Superior temporal gyrus (tissue), 1 donor: ENCODE measurements around the gene TANGO2.
A peak's percentile ranks its signal among the peaks of the same experiment; 100 is the strongest.

Experiments used
- DNase-seq: peaks from one replicate; pipeline ENCODE4 v3.0.0-alpha.2; 2016; ENCODE audit errors: extremely low spot score

The TANGO2 gene, protein sequence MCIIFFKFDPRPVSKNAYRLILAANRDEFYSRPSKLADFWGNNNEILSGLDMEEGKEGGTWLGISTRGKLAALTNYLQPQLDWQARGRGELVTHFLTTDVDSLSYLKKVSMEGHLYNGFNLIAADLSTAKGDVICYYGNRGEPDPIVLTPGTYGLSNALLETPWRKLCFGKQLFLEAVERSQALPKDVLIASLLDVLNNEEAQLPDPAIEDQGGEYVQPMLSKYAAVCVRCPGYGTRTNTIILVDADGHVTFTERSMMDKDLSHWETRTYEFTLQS

GRCh38 chr22:20020533-20021195 lies at the start of gene TANGO2:
TSS of gene TANGO2 (plus strand) at chr22:20021110. CDS start at chr22:20036799, 15,689 bp downstream.
- DNase-seq = peak; percentile 91

DNA sequence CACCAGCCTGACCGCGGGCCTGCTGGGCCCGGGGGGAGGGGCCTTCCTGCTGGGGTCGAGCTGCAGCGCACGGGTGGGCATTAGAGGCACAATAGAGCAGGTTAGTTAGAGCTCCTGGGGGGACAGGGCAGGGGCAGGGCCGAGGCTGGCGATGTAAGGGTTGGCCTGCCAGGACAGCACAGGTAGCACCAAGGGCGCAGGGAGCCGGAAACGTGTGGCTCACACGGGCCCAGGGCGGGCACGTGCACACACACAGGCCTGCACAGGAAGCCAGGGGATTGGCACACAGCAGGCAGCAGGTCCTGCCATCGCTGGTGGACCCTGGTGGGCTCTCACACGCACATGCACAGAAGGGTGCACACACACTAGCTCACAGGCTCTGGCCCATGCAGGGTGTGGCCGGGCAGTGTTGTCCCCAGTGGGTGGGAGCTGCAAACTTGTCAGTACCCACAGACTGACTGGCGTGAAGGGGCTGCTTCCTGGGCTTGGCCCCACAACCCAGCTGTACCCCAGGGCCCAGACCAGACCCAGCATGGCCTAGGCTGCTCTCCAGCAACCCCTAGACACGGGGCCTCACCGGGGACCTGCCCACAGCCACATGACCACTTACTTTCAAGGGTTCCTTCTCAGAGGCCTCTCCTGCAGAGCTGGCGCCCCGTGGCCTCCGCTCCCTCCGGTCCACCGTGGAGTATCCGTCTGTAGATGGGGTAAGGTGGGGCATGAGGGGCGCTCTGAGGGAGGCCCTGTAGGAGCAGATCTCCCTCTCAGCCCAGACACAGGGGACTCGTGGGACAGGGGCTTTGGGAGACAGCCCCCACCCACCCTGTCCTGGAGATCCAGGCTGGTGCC lies 49.4 kb upstream of the TANGO2 start:
- DNase-seq = no peak

DNA sequence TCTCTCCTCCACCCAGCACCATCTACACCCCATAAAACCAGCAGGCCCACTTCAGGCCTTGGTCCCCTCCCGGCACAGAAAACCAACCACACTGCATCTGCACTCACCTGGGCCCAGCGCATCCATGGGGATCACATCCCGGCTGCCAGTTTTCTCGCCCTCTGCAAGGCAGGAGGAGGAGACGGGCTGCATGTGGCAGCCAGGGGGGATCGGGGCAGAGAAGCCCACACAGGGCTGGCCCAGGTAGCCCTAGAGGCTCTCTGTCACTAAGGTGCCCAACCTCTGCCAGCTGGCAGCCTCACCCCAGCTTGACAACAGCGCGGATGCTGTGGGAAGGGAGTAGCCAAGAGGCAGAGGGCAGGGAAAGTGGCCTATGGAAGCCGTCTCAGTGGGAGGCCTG lies 48.7 kb upstream of the TANGO2 start:
- DNase-seq = no peak

DNA sequence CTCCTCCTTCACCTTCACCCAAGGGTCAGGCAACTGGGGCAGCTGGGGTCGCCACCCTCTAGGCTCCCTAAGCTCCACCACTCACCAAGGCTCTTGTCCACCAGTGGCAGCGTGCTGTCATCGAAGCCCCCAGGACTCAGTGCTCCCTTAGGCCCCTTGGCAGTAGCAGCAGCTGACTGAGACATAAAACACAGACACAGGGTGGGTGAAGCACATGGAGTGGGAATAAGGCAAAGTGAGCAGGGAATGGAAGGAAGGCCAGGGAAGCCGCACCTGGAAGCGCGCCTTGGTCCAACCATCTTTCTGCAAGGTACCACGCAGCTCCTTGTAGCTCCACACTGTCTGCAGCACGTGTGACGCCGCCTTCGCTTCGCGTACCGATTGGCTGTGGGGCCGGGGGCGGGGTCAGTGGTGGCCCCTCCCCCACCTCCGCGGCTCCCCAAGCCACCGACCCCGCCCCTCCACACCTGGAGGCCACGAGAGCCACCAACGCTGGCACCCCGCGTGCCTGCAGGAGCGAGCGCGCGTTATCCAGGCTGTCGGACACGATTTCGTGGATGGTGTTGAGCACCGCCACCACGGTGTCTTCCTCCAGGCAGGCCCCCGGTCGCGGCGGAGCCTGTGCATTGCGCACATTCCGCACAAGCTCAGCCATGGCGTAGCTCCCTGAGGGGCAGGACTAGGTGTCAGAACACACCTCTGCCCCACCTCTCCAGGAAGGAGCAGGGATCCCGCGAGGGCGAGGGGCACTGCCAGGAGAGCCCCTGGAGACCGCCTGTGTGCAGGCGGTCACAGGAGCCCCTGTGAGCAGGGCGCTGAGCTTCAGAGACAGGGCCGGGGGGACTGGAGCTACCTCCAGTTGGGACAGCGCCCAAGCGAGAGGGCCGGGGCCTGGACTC lies 48.0 kb upstream of the TANGO2 start:
- no peak for DNase-seq

- DNase-seq = no peak
Measured at GRCh38 chr22:19973551-19974267, 47.2 kb upstream of the TANGO2 start.

DNA sequence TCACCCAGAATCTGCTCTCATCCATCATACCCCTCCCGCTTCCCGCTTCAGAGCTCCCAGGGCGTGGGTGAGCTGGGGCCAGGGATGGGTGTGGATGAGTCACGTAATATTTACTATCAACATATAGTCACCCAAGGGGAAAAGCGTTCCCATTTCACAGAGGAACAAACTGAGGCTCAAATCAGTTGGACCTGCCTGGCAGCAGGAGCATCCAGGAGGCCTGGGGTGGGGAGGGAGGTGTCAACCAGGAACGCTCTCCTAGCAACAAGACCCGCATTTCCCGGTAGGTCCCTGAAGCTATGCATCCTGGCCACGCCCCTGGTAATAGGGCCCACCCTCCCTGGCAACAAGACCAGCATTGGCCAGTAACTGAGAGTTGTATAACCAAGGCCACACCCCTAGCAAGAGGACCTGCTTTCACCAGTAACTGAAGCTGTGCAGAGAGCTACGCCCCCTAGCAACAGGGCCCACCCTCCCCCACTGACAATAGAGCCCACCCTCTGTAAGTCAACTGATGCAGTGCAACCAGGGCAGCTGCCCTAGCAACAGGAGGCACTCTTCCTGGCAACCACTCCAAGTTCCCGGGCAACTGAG lies 46.5 kb upstream of the TANGO2 start:
- DNase-seq = no peak

- DNase-seq = no peak
Measured at GRCh38 chr22:19974935-19975706, 45.8 kb upstream of the TANGO2 start.

DNA sequence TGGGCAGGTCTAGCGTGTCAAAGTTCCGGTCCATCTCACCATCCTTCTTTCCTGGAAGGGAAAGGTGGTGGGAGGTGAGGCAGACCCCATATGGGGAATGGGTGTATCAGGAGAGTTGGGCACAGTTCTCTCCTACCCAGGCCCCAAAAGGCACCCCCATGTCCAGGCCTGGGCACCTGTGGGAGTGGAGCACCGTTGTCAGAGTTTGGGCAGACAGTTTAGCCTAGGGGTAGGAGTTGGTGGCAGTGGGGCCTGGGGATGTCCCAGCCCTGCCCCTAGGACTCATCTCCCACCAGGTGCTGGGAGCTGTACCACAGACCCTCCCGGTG lies 45.2 kb upstream of the TANGO2 start:
- no peak for DNase-seq

- no peak for DNase-seq
Measured at GRCh38 chr22:19976671-19977070, 44.2 kb upstream of the TANGO2 start.

DNA sequence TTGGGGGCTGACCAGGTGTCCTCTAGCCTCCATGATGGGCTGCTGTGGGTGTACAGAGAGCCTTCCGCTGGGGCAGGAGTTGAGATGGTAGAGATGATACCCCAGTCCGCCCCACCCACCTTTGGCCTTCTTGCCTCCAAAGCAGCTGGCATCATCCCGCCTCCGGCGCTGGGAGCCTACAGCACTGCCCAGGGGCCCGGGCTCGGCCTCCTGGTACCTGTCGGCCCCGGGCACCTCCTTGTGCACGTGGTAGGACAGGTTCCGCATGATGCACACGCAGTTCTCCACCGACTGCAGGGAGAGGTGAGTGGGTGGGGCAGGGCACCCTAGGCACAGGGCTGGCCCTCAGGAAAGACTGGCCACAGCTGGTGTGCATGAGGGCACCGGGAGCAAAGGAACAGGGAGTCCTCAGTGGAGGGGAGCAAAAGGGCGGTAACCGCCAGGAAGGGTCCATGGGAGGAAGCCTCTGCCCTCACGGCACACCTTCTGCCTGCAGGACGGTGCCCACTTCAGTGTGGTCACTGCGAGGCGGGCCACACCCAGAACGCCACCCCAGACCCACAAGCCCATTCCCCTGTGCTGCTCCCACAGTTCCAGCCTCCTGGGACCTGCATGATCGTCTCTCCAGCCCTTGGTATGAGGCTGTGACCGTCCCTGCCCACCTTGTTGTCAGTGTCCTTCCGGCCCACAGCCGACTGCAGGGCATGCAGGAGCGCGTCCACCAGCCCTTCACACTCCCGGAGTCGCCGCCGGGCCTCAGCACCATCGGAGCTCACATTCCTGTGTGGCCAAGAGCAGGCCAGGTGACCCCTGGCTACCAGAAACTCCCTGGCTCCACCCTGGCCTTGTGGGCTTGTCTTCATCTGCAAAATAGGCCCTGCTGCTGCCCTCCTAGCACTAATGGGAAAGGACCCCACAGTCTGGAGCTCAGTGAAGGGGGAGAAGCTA lies 43.3 kb upstream of the TANGO2 start:
- DNase-seq = no peak

- DNase-seq = no peak
Measured at GRCh38 chr22:19978748-19979147, 42.2 kb upstream of the TANGO2 start.

GRCh38 chr22:19979712-19980493 lies 41.0 kb upstream of the TANGO2 start:
- no peak for DNase-seq

DNA sequence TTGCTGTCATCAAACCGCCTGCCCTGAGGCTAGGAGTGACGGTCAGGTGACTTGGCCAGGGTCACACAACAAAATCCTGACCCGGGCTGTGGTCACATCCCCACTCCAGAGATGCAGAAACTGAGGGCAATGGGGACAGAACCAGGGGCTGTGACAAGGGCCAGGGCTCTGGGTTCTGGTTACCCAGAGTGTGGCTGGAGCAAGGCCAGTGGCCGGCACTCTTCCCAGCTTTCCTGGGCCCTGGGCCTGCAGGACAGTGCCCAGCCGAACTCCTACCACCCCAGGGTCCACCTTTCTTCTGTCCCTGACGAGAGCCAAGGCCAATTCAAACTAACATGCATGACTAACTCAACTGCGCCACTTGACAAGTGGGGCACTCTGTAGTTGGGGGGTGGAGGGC lies 40.1 kb upstream of the TANGO2 start:
- no peak for DNase-seq

DNA sequence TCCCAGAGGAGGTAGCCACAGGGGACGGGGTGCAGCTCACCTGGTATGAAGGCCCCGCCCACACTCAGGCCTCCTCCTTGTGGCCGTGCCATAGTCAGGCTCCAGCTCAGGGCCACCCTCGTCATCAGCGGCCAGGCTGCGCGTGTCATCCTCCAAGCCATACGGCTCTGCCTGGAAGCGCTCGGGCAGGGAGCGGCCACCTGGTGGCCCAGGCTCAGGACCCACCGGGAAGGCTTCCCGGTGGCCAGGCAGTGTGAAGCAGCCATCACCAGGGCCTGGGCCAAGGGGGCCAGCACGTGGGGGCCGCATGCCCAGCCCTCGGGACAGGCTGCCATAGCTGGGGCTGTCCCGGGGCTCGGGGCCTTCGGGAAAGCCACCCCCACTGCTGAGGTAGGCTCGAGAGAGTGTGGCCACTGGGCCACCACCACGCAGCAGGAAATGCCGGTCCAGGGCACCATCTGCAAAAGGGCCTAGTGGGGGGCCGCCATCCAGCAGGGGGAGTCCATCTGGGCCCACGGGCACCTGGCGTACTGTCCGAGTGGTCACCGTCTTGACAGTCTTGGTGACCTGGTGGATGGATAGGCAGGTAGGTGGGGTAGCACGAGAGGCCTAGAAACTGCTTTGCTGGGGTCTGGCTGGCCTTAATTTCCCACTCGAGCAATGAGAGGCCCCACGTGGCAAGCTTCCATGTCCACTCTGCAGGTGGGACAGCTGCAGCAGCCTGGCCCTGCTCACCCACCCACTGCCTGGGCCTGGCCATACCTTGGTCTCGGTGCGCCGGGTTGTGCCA lies 39.5 kb upstream of the TANGO2 start:
- DNase-seq = no peak

DNA sequence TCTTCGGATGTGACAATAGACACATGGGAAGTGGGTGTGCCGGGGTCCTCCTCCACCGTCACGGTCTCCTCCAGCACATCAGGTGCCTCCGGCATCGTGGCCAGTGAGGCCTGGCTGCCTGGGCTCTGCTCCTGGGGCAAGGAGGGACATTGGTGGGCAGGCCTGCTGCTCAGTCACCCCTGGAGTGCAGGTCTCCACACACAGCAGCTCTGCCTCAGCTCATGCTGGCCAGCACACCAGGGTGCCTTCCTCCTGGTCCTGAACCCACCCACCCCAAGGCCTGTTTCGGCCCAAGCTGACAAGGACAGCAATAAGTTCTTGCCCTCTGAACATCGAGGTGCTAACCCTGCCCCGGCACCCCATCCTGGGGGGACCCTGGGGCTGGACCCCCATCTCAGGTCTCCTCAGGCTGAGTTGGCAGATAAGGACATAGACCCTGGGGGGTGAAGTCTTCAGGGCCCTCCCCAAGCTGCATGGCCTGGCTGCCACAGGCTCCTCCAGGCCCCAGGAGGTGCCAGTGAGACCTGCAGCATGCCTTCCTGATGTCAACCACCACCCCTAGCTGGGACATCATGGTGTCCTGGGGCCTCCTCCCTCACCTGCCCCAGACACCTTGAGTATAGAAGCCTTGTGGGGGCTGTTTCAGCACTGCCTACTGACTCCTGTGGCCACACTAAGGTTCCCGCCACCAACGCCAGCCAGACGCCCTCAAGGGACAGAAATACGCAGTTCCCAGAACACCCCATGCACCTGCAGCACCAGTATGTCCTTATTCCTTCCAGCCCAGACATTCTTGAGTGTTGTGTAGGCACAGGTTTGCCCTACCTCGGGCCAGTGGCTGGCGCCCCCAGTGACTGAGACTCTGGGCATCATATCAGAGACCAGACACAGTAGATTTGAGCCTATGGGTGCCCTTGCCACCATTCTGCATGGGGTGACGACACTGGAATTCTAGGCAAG lies 38.7 kb upstream of the TANGO2 start:
- DNase-seq = no peak

- no peak for DNase-seq
Measured at GRCh38 chr22:19982991-19983578, 37.8 kb upstream of the TANGO2 start.
